ENCODE results near the gene TRIL.

DNA sequence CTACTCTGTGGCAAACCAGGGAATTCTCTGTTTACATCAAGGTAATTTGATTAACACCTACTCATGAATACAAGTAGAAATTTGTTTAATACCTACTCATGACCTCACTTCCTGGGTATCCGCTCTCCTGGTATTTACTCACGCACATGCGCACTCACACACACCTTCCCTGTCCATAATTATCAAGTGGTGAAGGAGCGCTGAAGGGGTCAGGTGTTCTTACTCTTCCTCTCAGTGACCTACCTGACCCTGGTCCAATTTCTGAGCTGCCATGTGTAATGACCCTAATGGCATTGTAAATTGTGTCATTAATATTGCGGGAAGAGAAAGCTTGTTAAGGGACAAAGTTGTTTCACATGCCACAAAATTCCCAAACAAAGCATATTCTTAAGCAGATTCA, 41.3 kb upstream of the TRIL start:
- TF ChIP-seq CTCF (IDR thresholded peaks at IDR 0.05; ENCODE audit: low read depth, low read length): no peak
- TF ChIP-seq, protein P1, sequence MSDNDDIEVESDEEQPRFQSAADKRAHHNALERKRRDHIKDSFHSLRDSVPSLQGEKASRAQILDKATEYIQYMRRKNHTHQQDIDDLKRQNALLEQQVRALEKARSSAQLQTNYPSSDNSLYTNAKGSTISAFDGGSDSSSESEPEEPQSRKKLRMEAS (IDR thresholded peaks at IDR 0.05; ENCODE audit: low read depth, low read length): no peak
- no peak for TF ChIP-seq POLR2A (IDR thresholded peaks at IDR 0.05; ENCODE audit: extremely low read depth, insufficient read length)
- TF ChIP-seq MYC (IDR thresholded peaks at IDR 0.05; ENCODE audit: low read depth, low read length): no peak

Measured in NB4 (cell line).